Panc1 (cell line): ENCODE data around the gene ICAM2. TPM values are rescaled to one million over a fixed set of nuclear protein-coding genes. Genes with fewer than 3 reads are reported as not detected.

Source experiments
- ATAC-seq: fragments of 200-7000 bp; cut with Tn5 transposase; 2 replicates; pipeline ENCODE4 v1.9.1; 2020; ENCODE audit warnings: mild to moderate bottlenecking, moderate library complexity
- BruUV-seq: library from RNA; stranded (reverse); fragments of 400-500 nt; replicated peaks from 2 replicates; lab custom pipeline; 2021; lab: Mats Ljungman, UMichigan
- CTCF ChIA-PET: fragments of 300-600 bp; sonication (Branson Sonifier 250); formaldehyde crosslinking; loops from one replicate; lab custom pipeline; 2022; ENCODE audit warnings: antibody characterized with exemption; lab: Charles Lee
- POLR2A ChIA-PET: fragments of 300-600 bp; sonication (Branson Sonifier 250); formaldehyde crosslinking; loops from one replicate; lab custom pipeline; 2022; ENCODE audit warnings: antibody characterized with exemption; lab: Charles Lee
- DNase-seq: peaks from one replicate; pipeline ENCODE4 v3.0.0-alpha.2; 2010; ENCODE audit warnings: low read depth, low spot score
- H3K27ac ChIP-seq: 2 replicates; pipeline ENCODE4 v1.5.1; 2011; ENCODE audit warnings: mild to moderate bottlenecking, low read length, inconsistent platforms
- H3K27me3 ChIP-seq: fragments of 200-500 bp; sonication (Bioruptor generic); 2 replicates; pipeline ENCODE4 v1.6.0; 2014; ENCODE audit warnings: low read length, inconsistent platforms; ENCODE audit not compliant: control insufficient read depth, insufficient read depth
- H3K36me3 ChIP-seq: fragments of 200-500 bp; sonication (Bioruptor generic); 2 replicates; pipeline ENCODE4 v1.5.1; 2014; ENCODE audit warnings: inconsistent platforms, mild to moderate bottlenecking, low read length, moderate library complexity; ENCODE audit not compliant: control insufficient read depth, insufficient read depth
- H3K4me1 ChIP-seq: 2 replicates; pipeline ENCODE4 v1.5.1; 2011; ENCODE audit warnings: inconsistent platforms, mild to moderate bottlenecking, low read length, moderate library complexity; ENCODE audit not compliant: control insufficient read depth, insufficient read depth
- H3K4me3 ChIP-seq, 2 experiments: 2 replicates each; pipeline ENCODE4 v1.5.1; 2011 to 2012; ENCODE audit warnings: low read depth in 2 of 2, low read length in 2 of 2, mild to moderate bottlenecking in 2 of 2, inconsistent platforms in 1 of 2, moderate library complexity in 1 of 2
- H3K9me3 ChIP-seq: fragments of 200-500 bp; sonication (Bioruptor generic); 2 replicates; pipeline ENCODE4 v1.5.1; 2014; ENCODE audit warnings: low read depth, mild to moderate bottlenecking, inconsistent platforms, low read length, moderate library complexity; ENCODE audit not compliant: control insufficient read depth, insufficient read depth
- CTCF ChIP-seq: fragments of 450-650 bp; IDR thresholded peaks from 2 replicates; pipeline ENCODE4 v1.5.1; 2017; ENCODE audit warnings: mild to moderate bottlenecking
- POLR2AphosphoS5 ChIP-seq: IDR thresholded peaks from 2 replicates; pipeline ENCODE4 v1.6.1; 2012; ENCODE audit warnings: mild to moderate bottlenecking, low read depth, low read length, moderate library complexity
- REST ChIP-seq, 2 experiments: IDR thresholded peaks; 2 replicates each; pipeline ENCODE4 v1.6.1; 2011 to 2012; ENCODE audit warnings: low read depth in 2 of 2, control low read depth in 1 of 2, low read length in 1 of 2, mild to moderate bottlenecking in 1 of 2, moderate library complexity in 1 of 2; ENCODE audit not compliant: insufficient read depth in 1 of 2
- SIN3A ChIP-seq: IDR thresholded peaks from 2 replicates; pipeline ENCODE4 v1.6.1; 2012; ENCODE audit warnings: low read depth, mild to moderate bottlenecking, low read length, moderate library complexity, borderline replicate concordance; ENCODE audit not compliant: insufficient read depth
- TCF7L2 ChIP-seq: IDR thresholded peaks from 2 replicates; pipeline ENCODE4 v1.6.1; 2011; ENCODE audit warnings: mild to moderate bottlenecking, low read depth, low read length, inconsistent platforms
- in situ Hi-C: cut with HindIII; loops from 2 replicates; pipeline ENCODE4 v1.10.0; 2016; ENCODE audit warnings: low sequenced_read_pairs, low pct_unique_long_range_greater_than_20kb
- intact Hi-C: fragments of 100-400 bp; cut with micrococcal nuclease; formaldehyde crosslinking; loops from one replicate; pipeline ENCODE4 v1.10.0; 2022; ENCODE audit not compliant: unreplicated experiment
- total RNA-seq: library from RNA; stranded (reverse); gene quantifications from one replicate; pipeline ENCODE4 v1.2.1, GENCODE V29; 2021; ENCODE audit not compliant: unreplicated experiment

Gene ICAM2
- total RNA-seq, 1 experiment from 2014 or later: 0.33 TPM

DNA sequence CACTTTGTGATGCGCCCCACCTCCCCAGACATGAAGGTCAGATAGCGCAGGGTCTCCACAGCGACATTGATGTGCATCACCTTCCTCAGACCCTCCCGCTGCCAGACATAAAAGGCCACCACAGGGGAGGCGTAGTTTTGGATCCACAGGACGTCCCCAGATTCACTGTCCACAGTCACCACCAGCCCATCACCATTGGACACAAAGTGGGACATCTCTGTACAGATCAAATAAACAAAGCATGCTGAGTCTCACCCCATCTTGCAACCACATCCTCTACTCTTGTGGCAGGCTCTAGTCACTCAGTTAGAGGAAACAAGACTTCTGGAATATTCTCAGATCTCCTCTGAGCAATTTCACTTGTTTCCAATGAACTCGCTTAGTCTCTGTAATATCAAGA, 46.3 kb upstream of the ICAM2 start:
- in situ Hi-C loops (no loop called here), intact Hi-C loops (loop anchor here (10.0 kb wide), 1 partner anchor 68 kb away; the partner anchor contains the start of gene ERN1)
- H3K27me3 ChIP-seq: no peaks in the 10 kb centered on the region
- no peaks in the 10 kb centered on the region; the same call in 1 of the 2 replicates for H3K9me3 ChIP-seq
- H3K4me1 ChIP-seq: no peaks in the 10 kb centered on the region
- DNase-seq: no peak
- CTCF ChIA-PET: interaction anchor here (0.7 kb wide), 2 partner anchors 38 to 67 kb away, joined by 3 to 4 read pairs; no protein-coding TSS in a partner anchor
- TF ChIP-seq TCF7L2 (no peak), REST (IDR thresholded peaks at IDR 0.05; ENCODE audit: insufficient read depth in 1 of 2, low read depth in 2 of 2, low read length in 1 of 2) (no peak), SIN3A (no peak), CTCF (no peak)
- POLR2A ChIA-PET: no interaction called here
- no peak overlapping the region for H3K4me3 ChIP-seq
- H3K36me3 ChIP-seq: no peaks in the 10 kb centered on the region
- BruUV-seq: no TSS peak
- no peak for ATAC-seq
- H3K27ac ChIP-seq: no peak overlapping the region

- intact Hi-C loops: loop anchor here (10.0 kb wide), 1 partner anchor 70 kb away; the partner anchor contains the start of gene ERN1
Observed at GRCh38 chr17:64065161-64065560, 44.7 kb upstream of the ICAM2 start.

More at GRCh38 chr17:64065161-64065560, 44.7 kb upstream of the ICAM2 start:
- ChIA-PET POLR2A (no interaction called here), CTCF (no interaction called here)
- H3K9me3 ChIP-seq: no peaks in the 10 kb centered on the region; the same call in 1 of the 2 replicates
- DNase-seq (no peak), ATAC-seq (no peak)
- H3K4me3 ChIP-seq: no peak overlapping the region
- no peak overlapping the region for H3K27ac ChIP-seq
- no peaks in the 10 kb centered on the region for H3K27me3 ChIP-seq
- H3K36me3 ChIP-seq: no peaks in the 10 kb centered on the region
- TF ChIP-seq POLR2AphosphoS5 (no peak), SIN3A (no peak), TCF7L2 (no peak), CTCF (no peak), REST (IDR thresholded peaks at IDR 0.05; ENCODE audit: insufficient read depth in 1 of 2, low read depth in 2 of 2, low read length in 1 of 2) (no peak)
- no TSS peak for BruUV-seq
- in situ Hi-C loops: no loop called here
- H3K4me1 ChIP-seq: no peaks in the 10 kb centered on the region
